Measurements from ENCODE around the gene CPVL. TPM values are rescaled to one million over a fixed set of nuclear protein-coding genes. Genes with fewer than 3 reads are reported as not detected.
"Not testable (repeated sequence)": the region's sequence is repeated elsewhere in the genome, so short reads cannot be mapped to it uniquely, and the experiment has no call there.

Gene CPVL
- total RNA-seq, 2 experiments from 2014 or later, result not detected

GRCh38 chr7:29099896-29100847, 46.2 kb downstream of the CPVL start:
- DNase-seq (no peak), ATAC-seq (no peak)
- POLR2A ChIA-PET, result interaction anchor here (0.5 kb wide), 1 partner anchor 122 kb away, joined by 3 read pairs; no protein-coding TSS in a partner anchor
- TF ChIP-seq CTCF (IDR thresholded peaks at IDR 0.05), result no peak
- H3K4me3 Mint-ChIP-seq, result no peak overlapping the region
- no peaks in the 10 kb centered on the region for H3K36me3 Mint-ChIP-seq (ENCODE audit: low read depth)
- no peaks in the 10 kb centered on the region for H3K27me3 Mint-ChIP-seq
- intact Hi-C loops (cut with micrococcal nuclease), result loop anchor here (10.0 kb wide), 1 partner anchor 145 kb away; the partner anchor contains the start of gene TRIL
- CTCF ChIA-PET, result interaction anchor here (1.2 to 16.3 kb wide), 3 partner anchors 10 to 308 kb away, joined by 3 to 331 read pairs (median 4); no protein-coding TSS in a partner anchor
- no peaks in the 10 kb centered on the region for H3K9me3 Mint-ChIP-seq
- no peak overlapping the region for H3K27ac Mint-ChIP-seq
- H3K4me1 Mint-ChIP-seq (ENCODE audit: low read depth), result no peaks in the 10 kb centered on the region

GRCh38 chr7:29096446-29096730, 49.9 kb downstream of the CPVL start:
- no peaks in the 10 kb centered on the region for H3K9me3 Mint-ChIP-seq
- no peak for TF ChIP-seq CTCF (IDR thresholded peaks at IDR 0.05)
- peaks cover 3% of the 10 kb centered on the region for H3K27me3 Mint-ChIP-seq
- H3K4me1 Mint-ChIP-seq (ENCODE audit: low read depth), result peaks cover 2% of the 10 kb centered on the region
- H3K36me3 Mint-ChIP-seq (ENCODE audit: low read depth), result no peaks in the 10 kb centered on the region
- no peak overlapping the region for H3K4me3 Mint-ChIP-seq
- intact Hi-C loops (cut with micrococcal nuclease), result no loop called here
- H3K27ac Mint-ChIP-seq, result no peak overlapping the region
- ChIA-PET POLR2A (no interaction called here), CTCF (interaction anchor here (2.5 to 16.3 kb wide), 2 partner anchors 10 to 172 kb away, joined by 14 to 331 read pairs; no protein-coding TSS in a partner anchor)
- no peak for DNase-seq
- no peak for ATAC-seq

- H3K9me3 Mint-ChIP-seq, result no peaks in the 10 kb centered on the region
- H3K27me3 Mint-ChIP-seq, result peaks cover 3% of the 10 kb centered on the region
- peaks cover 7% of the 10 kb centered on the region for H3K4me1 Mint-ChIP-seq (ENCODE audit: low read depth)
- POLR2A ChIA-PET, result no interaction called here
- DNase-seq (no peak), ATAC-seq (no peak)
- no peak overlapping the region for H3K4me3 Mint-ChIP-seq
- no peaks in the 10 kb centered on the region for H3K36me3 Mint-ChIP-seq (ENCODE audit: low read depth)
- CTCF ChIA-PET, result interaction anchor here (1.3 to 16.3 kb wide), 3 partner anchors 11 to 171 kb away, joined by 3 to 331 read pairs (median 14); no protein-coding TSS in a partner anchor
- H3K27ac Mint-ChIP-seq, result no peak overlapping the region
- no peak for TF ChIP-seq CTCF (IDR thresholded peaks at IDR 0.05)
- intact Hi-C loops (cut with micrococcal nuclease), result no loop called here
Observed at GRCh38 chr7:29095631-29096445, 50.5 kb downstream of the CPVL start.

GRCh38 chr7:29093091-29093490, 53.2 kb downstream of the CPVL start:
- H3K4me3 Mint-ChIP-seq; H3K27me3 Mint-ChIP-seq; ATAC-seq; intact Hi-C loops (cut with micrococcal nuclease); H3K9me3 Mint-ChIP-seq; POLR2A ChIA-PET; H3K4me1 Mint-ChIP-seq (ENCODE audit: low read depth); H3K27ac Mint-ChIP-seq; DNase-seq; H3K36me3 Mint-ChIP-seq (ENCODE audit: low read depth): not testable (repeated sequence)
- CTCF ChIA-PET, result interaction anchor here (1.0 to 1.5 kb wide), 2 partner anchors 9 to 166 kb away, joined by 3 to 5 read pairs; no protein-coding TSS in a partner anchor

GRCh38 chr7:29091715-29092114, 54.6 kb downstream of the CPVL start:
- ChIA-PET POLR2A (no interaction called here), CTCF (interaction anchor here (0.6 to 4.0 kb wide), 7 partner anchors 10 to 170 kb away, joined by 3 to 22 read pairs (median 6); no protein-coding TSS in a partner anchor)
- H3K4me3 Mint-ChIP-seq, result peak overlapping the region; percentile 59
- H3K9me3 Mint-ChIP-seq, result no peaks in the 10 kb centered on the region
- peaks cover 9% of the 10 kb centered on the region for H3K4me1 Mint-ChIP-seq (ENCODE audit: low read depth)
- intact Hi-C loops (cut with micrococcal nuclease), result no loop called here
- peaks cover 7% of the 10 kb centered on the region for H3K27me3 Mint-ChIP-seq
- DNase-seq, result peak; percentile 7
- TF ChIP-seq CTCF (IDR thresholded peaks at IDR 0.05), result no peak
- ATAC-seq, result peak; percentile 86
- H3K27ac Mint-ChIP-seq, result no peak overlapping the region
- no peaks in the 10 kb centered on the region for H3K36me3 Mint-ChIP-seq (ENCODE audit: low read depth)

All from activated CD8-positive, alpha-beta T cell treated with anti-CD3 and anti-CD28 coated beads for 36 hours (primary cell).